IPS-20b (cell line): ENCODE data around the gene ADRA2A.

Source experiments
- H3K27ac ChIP-seq: one replicate; pipeline ENCODE4 v1.5.1; 2013; ENCODE audit warnings: low read length
- H3K27me3 ChIP-seq: 2 replicates; pipeline ENCODE4 v1.6.1; 2013; ENCODE audit warnings: mild to moderate bottlenecking, low read length, inconsistent platforms; ENCODE audit not compliant: insufficient read depth
- H3K36me3 ChIP-seq: 2 replicates; pipeline ENCODE4 v1.6.1; 2013; ENCODE audit warnings: low read depth, mild to moderate bottlenecking, inconsistent platforms, low read length, moderate library complexity; ENCODE audit not compliant: insufficient read depth
- H3K4me1 ChIP-seq: 2 replicates; pipeline ENCODE4 v1.6.1; 2013; ENCODE audit warnings: mild to moderate bottlenecking, control low read depth, inconsistent platforms, low read length, moderate library complexity; ENCODE audit not compliant: insufficient read depth
- H3K4me3 ChIP-seq: 2 replicates; pipeline ENCODE4 v1.5.1; 2013; ENCODE audit warnings: mild to moderate bottlenecking, low read length, inconsistent platforms
- H3K9ac ChIP-seq: 2 replicates; pipeline ENCODE4 v1.6.1; 2013; ENCODE audit warnings: low read depth, mild to moderate bottlenecking, inconsistent platforms, low read length, moderate library complexity
- H3K9me3 ChIP-seq: 2 replicates; pipeline ENCODE4 v1.6.1; 2013; ENCODE audit warnings: mild to moderate bottlenecking, low read depth, low read length, inconsistent platforms; ENCODE audit not compliant: insufficient read depth

ADRA2A gene

GRCh38 chr10:111077479-111077784 lies 603 bp downstream of the ADRA2A start:
- H3K36me3 ChIP-seq, result no peaks in the 10 kb centered on the region
- no peaks in the 10 kb centered on the region for H3K9me3 ChIP-seq
- H3K27me3 ChIP-seq, result peaks cover 69% of the 10 kb centered on the region
- H3K4me3 ChIP-seq, result peak overlapping the region; percentile 81
- H3K9ac ChIP-seq, result no peak overlapping the region; the same call in 1 of the 2 replicates
- H3K27ac ChIP-seq, result no peak overlapping the region
- peaks cover 2% of the 10 kb centered on the region; the same call in 1 of the 2 replicates for H3K4me1 ChIP-seq

GRCh38 chr10:111077785-111078504 lies 1.1 kb downstream of the ADRA2A start:
- Histone ChIP-seq H3K27me3 (peaks cover 69% of the 10 kb centered on the region), H3K36me3 (no peaks in the 10 kb centered on the region), H3K9me3 (no peaks in the 10 kb centered on the region), H3K27ac (no peak overlapping the region), H3K4me1 (peaks cover 7% of the 10 kb centered on the region; the same call in 1 of the 2 replicates), H3K4me3 (peak overlapping the region; percentile 81), H3K9ac (no peak overlapping the region)

GRCh38 chr10:111078505-111079185 lies 1.8 kb downstream of the ADRA2A start:
- H3K9ac ChIP-seq, result no peak overlapping the region
- H3K4me3 ChIP-seq, result peak overlapping the region; percentile 81; the same call in 1 of the 2 replicates
- peaks cover 69% of the 10 kb centered on the region for H3K27me3 ChIP-seq
- H3K9me3 ChIP-seq, result no peaks in the 10 kb centered on the region
- no peak overlapping the region for H3K27ac ChIP-seq
- peaks cover 7% of the 10 kb centered on the region; the same call in 1 of the 2 replicates for H3K4me1 ChIP-seq
- no peaks in the 10 kb centered on the region for H3K36me3 ChIP-seq

- Histone ChIP-seq H3K4me3 (no peak overlapping the region), H3K9me3 (no peaks in the 10 kb centered on the region), H3K27me3 (peaks cover 69% of the 10 kb centered on the region), H3K27ac (no peak overlapping the region), H3K9ac (no peak overlapping the region), H3K36me3 (no peaks in the 10 kb centered on the region), H3K4me1 (peaks cover 7% of the 10 kb centered on the region; the same call in 1 of the 2 replicates)
Observed at GRCh38 chr10:111079241-111079760, 2.5 kb downstream of the ADRA2A start.

- H3K4me3 ChIP-seq, result no peak overlapping the region
- no peaks in the 10 kb centered on the region for H3K9me3 ChIP-seq
- H3K36me3 ChIP-seq, result no peaks in the 10 kb centered on the region
- peaks cover 7% of the 10 kb centered on the region; the same call in 1 of the 2 replicates for H3K4me1 ChIP-seq
- peaks cover 66% of the 10 kb centered on the region for H3K27me3 ChIP-seq
- H3K9ac ChIP-seq, result no peak overlapping the region
- no peak overlapping the region for H3K27ac ChIP-seq
Observed at GRCh38 chr10:111079781-111080180, 3.0 kb downstream of the ADRA2A start.

GRCh38 chr10:111080224-111080623 lies 3.4 kb downstream of the ADRA2A start:
- H3K27me3 ChIP-seq, result peaks cover 62% of the 10 kb centered on the region
- no peaks in the 10 kb centered on the region for H3K36me3 ChIP-seq
- peaks cover 7% of the 10 kb centered on the region; the same call in 1 of the 2 replicates for H3K4me1 ChIP-seq
- no peak overlapping the region for H3K9ac ChIP-seq
- H3K27ac ChIP-seq, result no peak overlapping the region
- H3K9me3 ChIP-seq, result no peaks in the 10 kb centered on the region
- H3K4me3 ChIP-seq, result no peak overlapping the region

GRCh38 chr10:111081595-111081994 lies 4.8 kb downstream of the ADRA2A start:
- Histone ChIP-seq H3K9ac (no peak overlapping the region), H3K36me3 (no peaks in the 10 kb centered on the region), H3K9me3 (no peaks in the 10 kb centered on the region), H3K27ac (no peak overlapping the region), H3K4me1 (peaks cover 7% of the 10 kb centered on the region; the same call in 1 of the 2 replicates), H3K4me3 (no peak overlapping the region), H3K27me3 (peaks cover 51% of the 10 kb centered on the region)

- no peaks in the 10 kb centered on the region for H3K36me3 ChIP-seq
- peaks cover 7% of the 10 kb centered on the region; the same call in 1 of the 2 replicates for H3K4me1 ChIP-seq
- no peak overlapping the region for H3K27ac ChIP-seq
- H3K9me3 ChIP-seq, result no peaks in the 10 kb centered on the region
- H3K4me3 ChIP-seq, result no peak overlapping the region
- H3K9ac ChIP-seq, result no peak overlapping the region
- H3K27me3 ChIP-seq, result peaks cover 43% of the 10 kb centered on the region
Observed at GRCh38 chr10:111082102-111082975, 5.5 kb downstream of the ADRA2A start.

GRCh38 chr10:111083222-111084095 lies 6.6 kb downstream of the ADRA2A start:
- no peak overlapping the region for H3K27ac ChIP-seq
- no peak overlapping the region for H3K4me3 ChIP-seq
- H3K9me3 ChIP-seq, result no peaks in the 10 kb centered on the region
- peaks cover 32% of the 10 kb centered on the region for H3K27me3 ChIP-seq
- H3K36me3 ChIP-seq, result no peaks in the 10 kb centered on the region
- peaks cover 7% of the 10 kb centered on the region; the same call in 1 of the 2 replicates for H3K4me1 ChIP-seq
- H3K9ac ChIP-seq, result no peak overlapping the region

GRCh38 chr10:111084366-111085255 lies 7.8 kb downstream of the ADRA2A start:
- H3K27ac ChIP-seq, result no peak overlapping the region
- H3K27me3 ChIP-seq, result peaks cover 21% of the 10 kb centered on the region
- H3K9ac ChIP-seq, result no peak overlapping the region
- no peak overlapping the region for H3K4me3 ChIP-seq
- H3K9me3 ChIP-seq, result no peaks in the 10 kb centered on the region
- H3K36me3 ChIP-seq, result no peaks in the 10 kb centered on the region
- peaks cover 7% of the 10 kb centered on the region; the same call in 1 of the 2 replicates for H3K4me1 ChIP-seq
